AG04450 (cell line): ENCODE measurements around the gene MSH2. TPM values are rescaled to one million over a fixed set of nuclear protein-coding genes. Genes with fewer than 3 reads are reported as not detected.

Source experiments
- CTCF ChIA-PET: fragments of 300-600, 350-600 bp; formaldehyde crosslinking; extraction: SDS; loops from one replicate; lab custom pipeline; 2022; ENCODE audit warnings: antibody characterized with exemption, inconsistent platforms; lab: Charles Lee
- POLR2A ChIA-PET: fragments of 350-600 bp; formaldehyde crosslinking; extraction: SDS; loops from one replicate; lab custom pipeline; 2021; ENCODE audit warnings: antibody characterized with exemption, inconsistent platforms; lab: Yijun Ruan, JAX
- DNase-seq: peaks from one replicate; pipeline ENCODE4 v3.0.0-alpha.2; 2011; ENCODE audit warnings: low read depth, low spot score
- H3K27ac ChIP-seq: one replicate; pipeline ENCODE4 v1.5.1; 2012; ENCODE audit warnings: low read depth, low read length, control low read depth
- H3K27me3 ChIP-seq: one replicate; pipeline ENCODE4 v1.6.0; 2012; ENCODE audit warnings: low read length; ENCODE audit not compliant: control insufficient read depth, insufficient read depth
- H3K4me3 ChIP-seq: 2 replicates; pipeline ENCODE4 v1.5.1; 2011; ENCODE audit warnings: mild to moderate bottlenecking, low read depth, low read length, control low read depth
- H3K9me3 ChIP-seq: 2 replicates; pipeline ENCODE4 v1.5.1; 2012; ENCODE audit warnings: low read length; ENCODE audit not compliant: control insufficient read depth, insufficient read depth
- polyA plus RNA-seq: library from polyadenylated mRNA; depleted of rRNA; stranded (reverse); fragments of >200 nt; gene quantifications from 2 replicates; pipeline ENCODE4 v1.2.3, GENCODE V29; 2011
- TF ChIP-seq, protein P1 (sequence below): IDR thresholded peaks from 2 replicates; pipeline ENCODE4 v1.5.1; 2011; ENCODE audit warnings: low read depth, low read length, control low read depth, inconsistent platforms

Gene MSH2
- polyA plus RNA-seq, 1 experiment, result 18.4 TPM

DNA sequence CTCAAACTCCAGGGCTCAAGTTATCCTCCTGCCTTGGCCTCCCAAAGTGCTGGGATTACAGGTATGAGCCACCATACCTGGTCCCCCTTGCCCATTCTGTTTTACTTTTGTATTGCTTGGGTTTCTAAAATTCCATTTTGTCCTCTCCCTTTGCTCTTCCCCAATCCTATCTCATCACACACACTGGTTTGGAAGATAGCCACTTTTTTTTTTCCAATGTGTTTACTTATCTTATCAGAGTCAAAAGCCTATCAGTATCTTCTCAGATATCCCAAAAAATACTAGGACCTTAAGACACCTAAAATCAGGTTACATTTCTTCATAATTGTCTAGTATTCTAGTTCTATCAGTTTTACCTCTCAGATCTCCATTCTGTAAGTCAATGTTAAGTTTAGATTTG, 56.1 kb downstream of the MSH2 start:
- Histone ChIP-seq H3K9me3 (no peaks in the 10 kb centered on the region), H3K4me3 (no peak overlapping the region), H3K27ac (no peak overlapping the region), H3K27me3 (no peaks in the 10 kb centered on the region)
- POLR2A ChIA-PET, result no interaction called here
- TF ChIP-seq, protein P1, sequence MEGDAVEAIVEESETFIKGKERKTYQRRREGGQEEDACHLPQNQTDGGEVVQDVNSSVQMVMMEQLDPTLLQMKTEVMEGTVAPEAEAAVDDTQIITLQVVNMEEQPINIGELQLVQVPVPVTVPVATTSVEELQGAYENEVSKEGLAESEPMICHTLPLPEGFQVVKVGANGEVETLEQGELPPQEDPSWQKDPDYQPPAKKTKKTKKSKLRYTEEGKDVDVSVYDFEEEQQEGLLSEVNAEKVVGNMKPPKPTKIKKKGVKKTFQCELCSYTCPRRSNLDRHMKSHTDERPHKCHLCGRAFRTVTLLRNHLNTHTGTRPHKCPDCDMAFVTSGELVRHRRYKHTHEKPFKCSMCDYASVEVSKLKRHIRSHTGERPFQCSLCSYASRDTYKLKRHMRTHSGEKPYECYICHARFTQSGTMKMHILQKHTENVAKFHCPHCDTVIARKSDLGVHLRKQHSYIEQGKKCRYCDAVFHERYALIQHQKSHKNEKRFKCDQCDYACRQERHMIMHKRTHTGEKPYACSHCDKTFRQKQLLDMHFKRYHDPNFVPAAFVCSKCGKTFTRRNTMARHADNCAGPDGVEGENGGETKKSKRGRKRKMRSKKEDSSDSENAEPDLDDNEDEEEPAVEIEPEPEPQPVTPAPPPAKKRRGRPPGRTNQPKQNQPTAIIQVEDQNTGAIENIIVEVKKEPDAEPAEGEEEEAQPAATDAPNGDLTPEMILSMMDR, result no peak
- CTCF ChIA-PET, result no interaction called here
- no peak for DNase-seq

DNA sequence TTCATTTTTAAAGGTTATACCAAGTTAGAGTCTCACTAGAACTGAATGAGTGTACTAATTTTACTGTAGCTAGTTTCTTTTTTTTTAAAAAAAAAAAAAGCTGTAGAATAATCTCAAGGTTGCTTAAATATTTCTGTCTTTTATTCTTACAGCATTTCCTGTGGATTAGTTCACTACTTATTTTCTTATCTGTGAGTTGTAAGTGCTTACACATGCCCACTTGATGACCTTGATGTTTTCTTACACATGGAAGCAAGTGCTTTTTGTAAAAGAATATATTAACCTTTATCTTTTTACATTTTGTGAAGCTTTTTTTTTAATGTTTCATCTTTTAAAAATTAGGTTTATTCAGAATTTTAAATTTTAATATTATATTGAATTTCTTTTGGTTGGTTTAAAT, 57.8 kb downstream of the MSH2 start:
- TF ChIP-seq, protein P1, result no peak
- no peaks in the 10 kb centered on the region for H3K27me3 ChIP-seq
- H3K27ac ChIP-seq, result no peak overlapping the region
- no peak overlapping the region for H3K4me3 ChIP-seq
- DNase-seq, result no peak
- H3K9me3 ChIP-seq, result no peaks in the 10 kb centered on the region
- ChIA-PET CTCF (interaction anchor here (0.8 to 0.9 kb wide), 2 partner anchors 18 to 307 kb away, joined by 3 read pairs; no protein-coding TSS in a partner anchor), POLR2A (interaction anchor here (0.6 kb wide), 1 partner anchor 456 kb away, joined by 3 read pairs; no protein-coding TSS in a partner anchor)

DNA sequence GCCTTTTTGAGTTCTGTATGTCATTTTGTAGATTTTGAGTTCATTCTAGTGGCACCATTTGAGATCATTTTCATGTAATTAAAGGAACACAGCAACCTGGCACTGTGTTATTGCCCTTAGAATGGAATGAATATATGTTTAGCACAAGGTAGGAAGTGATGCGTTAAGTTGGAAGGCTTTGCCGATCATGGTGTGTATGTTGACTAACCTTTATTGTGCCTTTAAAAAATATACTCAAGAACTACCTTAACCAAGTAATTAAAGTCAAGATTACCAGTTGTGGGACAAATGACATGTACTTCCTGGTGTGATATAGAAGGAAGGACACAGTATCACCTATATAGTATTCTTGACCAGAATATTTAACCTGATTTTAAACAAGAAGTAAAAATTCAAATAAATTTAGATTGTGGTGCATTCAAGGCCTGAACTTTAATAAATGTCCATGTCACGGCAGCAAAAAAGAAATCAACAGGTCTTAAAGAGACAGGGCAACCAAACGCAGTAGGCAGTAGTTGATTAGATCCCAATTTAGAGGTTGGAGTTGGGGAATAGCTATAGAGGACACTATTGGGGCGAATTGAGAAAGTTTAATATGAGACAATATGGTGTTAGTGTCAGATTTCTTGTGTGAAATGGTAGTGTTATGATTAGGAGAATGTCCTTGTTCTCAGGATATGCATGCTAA, 68.6 kb downstream of the MSH2 start:
- POLR2A ChIA-PET, result no interaction called here

DNA sequence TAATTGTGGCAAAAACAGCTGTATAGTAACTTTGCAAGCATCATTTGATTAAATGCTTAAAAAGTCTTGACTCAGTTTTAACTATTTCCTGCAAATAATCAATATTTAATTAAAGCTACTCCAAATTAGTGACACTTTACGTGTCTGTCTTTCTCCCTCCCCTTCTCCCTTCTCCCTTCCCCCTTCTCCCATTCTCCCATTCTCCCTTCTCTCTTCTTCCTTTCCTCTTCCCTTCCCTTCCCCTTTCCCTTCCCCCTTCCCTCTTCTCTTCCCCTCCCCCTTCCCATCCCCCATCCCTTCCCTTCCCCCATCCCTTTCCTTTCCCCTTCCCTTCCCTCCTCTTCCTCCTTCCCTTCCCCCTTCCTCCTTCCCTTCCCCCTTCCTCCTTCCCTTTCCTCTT, 76.9 kb downstream of the MSH2 start:
- DNase-seq, result no peak
- no peak overlapping the region for H3K4me3 ChIP-seq
- CTCF ChIA-PET, result interaction anchor here (1.1 kb wide), 1 partner anchor 145 kb away, joined by 3 read pairs; no protein-coding TSS in a partner anchor
- TF ChIP-seq, protein P1, result no peak
- no peaks in the 10 kb centered on the region for H3K27me3 ChIP-seq
- POLR2A ChIA-PET, result no interaction called here
- no peak overlapping the region for H3K27ac ChIP-seq
- H3K9me3 ChIP-seq, result no peaks in the 10 kb centered on the region

More for the DNA sequence above, 68.6 kb downstream of the MSH2 start:
- Histone ChIP-seq H3K9me3 (no peaks in the 10 kb centered on the region), H3K27ac (no peak overlapping the region), H3K27me3 (no peaks in the 10 kb centered on the region), H3K4me3 (no peak overlapping the region)
- CTCF ChIA-PET, result no interaction called here
- TF ChIP-seq, protein P1, result no peak
- DNase-seq, result no peak

DNA sequence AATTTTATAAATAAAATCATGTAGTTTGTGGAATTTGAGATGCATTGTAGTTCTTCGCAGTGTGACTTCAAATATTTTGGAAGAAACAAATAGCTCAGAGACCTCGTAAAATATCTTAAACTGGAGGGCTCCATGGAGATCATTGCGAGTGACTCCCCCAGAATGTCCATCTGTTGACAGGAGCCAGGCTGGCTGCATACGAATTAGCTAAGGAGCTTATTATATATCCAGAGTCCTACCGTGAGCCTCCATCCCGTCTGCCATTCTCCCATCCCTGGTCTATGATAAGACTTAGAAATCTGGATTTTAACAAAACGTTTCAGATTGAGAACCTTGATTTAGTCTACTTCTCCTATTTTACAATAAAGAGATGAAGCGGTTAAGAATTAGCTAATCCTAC, 80.2 kb downstream of the MSH2 start:
- no peaks in the 10 kb centered on the region for H3K27me3 ChIP-seq
- H3K9me3 ChIP-seq, result no peaks in the 10 kb centered on the region
- ChIA-PET CTCF (interaction anchor here (1.0 to 2.4 kb wide), 2 partner anchors 95 to 284 kb away, joined by 3 to 9 read pairs; no protein-coding TSS in a partner anchor), POLR2A (no interaction called here)
- DNase-seq, result no peak
- TF ChIP-seq, protein P1, result no peak
- H3K27ac ChIP-seq, result no peak overlapping the region
- H3K4me3 ChIP-seq, result no peak overlapping the region
